Renal cortex interstitium (tissue), 11 donors: ENCODE data around the gene TNFSF15. TPM values are rescaled to one million over a fixed set of nuclear protein-coding genes. Genes with fewer than 3 reads are reported as not detected.

ENCODE experiments used
- DNase-seq, 11 donors: peaks; one replicate each; pipeline ENCODE4 v3.0.0-alpha.2; 2013; ENCODE audit warnings: low read depth in 9 of 11, low spot score in 4 of 11; ENCODE audit errors: extremely low read depth in 1 of 11
- polyA plus RNA-seq, 3 donors: library from polyadenylated mRNA; unstranded; fragments of 120-200 nt; gene quantifications; one replicate each; pipeline ENCODE4 v1.2.1, GENCODE V29; 2013; ENCODE audit not compliant: insufficient read length in 3 of 3

TNFSF15 gene
- polyA plus RNA-seq, 3 donors = 5.8 to 8.4 (median 8.1) TPM

- no peak for DNase-seq
Observed at GRCh38 chr9:114829574-114830440, 24.0 kb upstream of the TNFSF15 start.

DNA sequence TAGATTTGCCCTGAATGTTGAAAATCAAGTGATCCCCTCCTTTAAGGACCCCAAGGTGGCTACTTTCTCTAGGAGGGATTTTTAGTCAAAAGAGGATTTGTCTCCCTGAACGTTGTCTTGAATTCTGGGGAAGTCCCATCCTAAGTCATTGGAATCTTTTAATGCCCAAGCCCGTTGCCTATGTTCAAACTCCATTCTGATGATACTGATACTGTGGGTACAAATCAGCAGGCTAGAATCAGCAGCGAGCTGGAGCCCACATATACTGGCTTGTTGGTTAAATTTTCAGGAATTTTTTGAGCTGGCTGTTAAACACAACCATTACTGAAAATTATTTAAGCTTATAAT, 22.4 kb upstream of the TNFSF15 start:
- no peak for DNase-seq

GRCh38 chr9:114827641-114828302, 21.9 kb upstream of the TNFSF15 start:
- no peak for DNase-seq

GRCh38 chr9:114826431-114826830, 20.6 kb upstream of the TNFSF15 start:
- DNase-seq = no peak

GRCh38 chr9:114825126-114825795, 19.4 kb upstream of the TNFSF15 start:
- DNase-seq = no peak

DNA sequence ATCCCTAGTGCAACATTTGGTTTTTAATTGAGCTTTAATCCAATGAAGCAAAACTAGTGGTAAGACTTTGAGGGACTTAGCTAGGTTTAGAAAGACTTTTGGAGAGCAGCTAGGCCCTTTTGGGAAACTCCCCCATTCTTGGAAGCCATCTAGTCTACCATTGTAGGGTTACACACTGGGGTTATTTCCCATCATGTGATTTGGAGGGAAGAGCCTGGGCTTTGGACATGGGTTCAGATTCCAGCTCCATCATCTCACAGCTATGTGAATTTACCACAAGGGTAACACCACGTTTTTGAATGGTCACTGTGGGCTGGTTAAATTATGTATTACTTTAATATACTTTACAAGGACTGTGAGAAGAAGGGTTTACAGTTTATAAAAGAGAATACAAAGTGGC, 18.3 kb upstream of the TNFSF15 start:
- DNase-seq = no peak

GRCh38 chr9:114823441-114823840, 17.6 kb upstream of the TNFSF15 start:
- no peak for DNase-seq

GRCh38 chr9:114822708-114823107, 16.9 kb upstream of the TNFSF15 start:
- DNase-seq = no peak

DNA sequence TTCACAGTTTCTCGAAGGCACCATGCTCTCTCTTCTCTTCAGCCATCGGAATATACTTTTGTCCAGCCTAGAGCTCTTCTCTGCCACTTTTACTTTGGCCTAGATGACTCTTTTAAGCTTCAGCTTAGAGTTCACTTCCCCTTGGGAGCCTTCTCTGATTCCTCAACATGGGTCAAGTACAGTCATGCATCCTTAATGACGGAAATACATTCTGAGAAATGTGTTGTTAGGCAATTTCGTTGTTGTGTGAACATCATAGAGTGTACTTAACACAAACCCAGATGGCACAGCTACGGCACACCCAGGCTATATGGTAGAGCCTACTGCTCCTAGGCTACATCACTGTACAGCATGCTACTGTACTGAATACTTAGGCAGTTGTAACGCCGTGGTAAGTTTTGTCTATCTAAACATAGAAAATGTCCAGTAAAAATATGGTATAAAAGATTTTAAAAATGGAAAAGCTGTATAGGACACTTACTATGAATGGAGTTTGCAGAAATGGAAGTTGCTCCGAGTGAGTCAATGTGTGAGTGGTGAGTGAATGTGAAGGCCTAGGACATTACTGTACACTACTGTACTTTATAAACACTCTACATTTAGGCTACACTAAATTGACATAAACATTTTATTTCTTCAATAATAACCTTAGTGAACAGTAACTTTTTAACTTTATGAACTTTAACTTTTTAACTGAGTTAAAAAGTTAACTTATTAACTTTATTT, 15.1 kb upstream of the TNFSF15 start:
- DNase-seq = no peak

DNA sequence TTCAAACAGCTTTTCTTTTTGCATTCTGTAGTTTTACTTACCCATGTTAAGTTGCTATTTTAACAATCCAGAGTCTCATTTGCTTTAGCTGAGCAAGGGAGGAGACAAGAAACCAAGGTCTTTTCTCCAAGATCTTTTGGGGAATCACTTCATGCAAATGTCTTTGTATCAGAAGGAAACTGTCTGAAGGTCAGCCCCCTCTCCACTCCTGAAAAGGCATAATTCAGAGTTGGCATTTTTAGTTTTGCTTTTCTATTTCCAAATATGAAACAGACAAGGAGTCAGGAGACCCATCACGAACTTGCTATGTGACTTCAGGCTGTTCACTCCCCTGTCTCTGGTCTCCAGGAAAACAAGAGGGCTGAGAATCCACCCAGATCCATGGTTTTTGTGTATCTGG, 12.3 kb upstream of the TNFSF15 start:
- DNase-seq = no peak

GRCh38 chr9:114813717-114814418, 8.0 kb upstream of the TNFSF15 start:
- no peak for DNase-seq

- no peak for DNase-seq
Observed at GRCh38 chr9:114811966-114812636, 6.3 kb upstream of the TNFSF15 start.

DNA sequence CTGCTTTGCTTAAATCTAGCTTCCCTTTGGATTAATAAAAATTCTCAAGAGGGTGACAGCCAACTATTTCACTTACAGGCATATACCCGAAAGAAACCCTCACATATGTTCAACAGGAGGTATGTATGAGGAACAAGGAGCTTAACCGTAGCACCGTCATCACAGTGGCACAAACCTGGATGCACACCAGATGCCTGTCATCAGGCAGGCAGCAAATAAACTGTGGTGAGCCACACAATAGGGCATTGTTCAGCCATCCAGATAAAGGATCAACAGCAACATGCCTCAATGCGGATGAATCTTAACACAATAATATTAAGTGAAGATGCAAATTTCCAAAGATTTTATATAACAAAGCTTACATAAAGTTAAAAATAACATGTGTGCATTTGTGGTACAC, 5.5 kb upstream of the TNFSF15 start:
- no peak for DNase-seq

GRCh38 chr9:114810614-114811013, 4.8 kb upstream of the TNFSF15 start:
- no peak for DNase-seq

DNA sequence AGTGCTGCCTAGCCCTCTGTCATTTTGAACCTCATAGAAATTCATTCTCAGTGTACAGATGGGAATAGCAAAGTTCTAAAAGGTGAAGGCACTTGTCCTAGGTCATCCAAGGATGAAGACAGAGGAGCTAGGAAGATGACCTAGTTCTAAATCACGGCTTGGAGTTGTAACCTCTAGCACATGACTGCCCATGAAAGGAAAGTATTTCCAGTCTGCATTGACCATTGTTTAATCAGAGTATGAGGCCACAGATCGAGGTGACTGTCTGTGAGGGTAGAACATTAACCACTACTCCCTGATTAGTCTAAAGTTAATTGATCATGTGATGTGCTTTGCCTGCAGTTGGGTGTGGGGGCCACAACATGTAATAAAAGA, 674 bp upstream of the TNFSF15 start:
- no peak for DNase-seq

- DNase-seq = peak in 3 of 11 donors; percentile 35 to 59 (median 39)
Observed at GRCh38 chr9:114804505-114804904, 1.3 kb downstream of the TNFSF15 start.

- peak in 2 of 11 donors; percentile 43 to 63 for DNase-seq
Observed at GRCh38 chr9:114803479-114804265, 2.2 kb downstream of the TNFSF15 start.

DNA sequence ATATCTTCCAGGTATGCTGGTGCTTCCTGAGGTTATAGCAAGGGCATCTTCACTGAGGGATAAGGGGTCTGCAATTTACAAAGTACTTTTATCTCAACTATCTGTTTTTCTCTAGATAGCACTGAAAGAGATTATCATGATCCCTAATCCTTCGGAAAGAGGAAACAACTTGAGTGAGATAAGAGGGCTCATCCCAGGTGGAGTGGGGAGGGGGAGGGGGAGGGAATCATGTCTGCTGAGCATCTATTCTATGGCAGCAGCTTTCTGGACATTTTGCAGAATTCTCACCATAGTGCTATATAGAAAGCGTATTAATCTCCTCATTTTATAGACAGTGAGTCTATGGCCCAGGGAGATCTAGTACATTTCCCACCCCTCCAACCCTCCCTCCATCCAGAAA, 5.9 kb downstream of the TNFSF15 start:
- DNase-seq = no peak
